ENCODE measurements around the gene FAM89B. TPM values are rescaled to one million over a fixed set of nuclear protein-coding genes. Genes with fewer than 3 reads are reported as not detected.

FAM89B gene
- total RNA-seq, 6 donors from 2014 or later = 27.9 to 65.8 (median 45.3) TPM

GRCh38 chr11:65554842-65555430 is 17.4 kb upstream of the FAM89B start:
- DNase-seq = no peak
- 73 to 84% methylated on average over 4 of the region's 4 CpGs for WGBS, 2 donors
- H3K27ac ChIP-seq = peak overlapping the region; percentile 7 to 97 (median 90)
- H3K36me3 ChIP-seq = peaks cover 0 to 14% (median 5%) of the 10 kb centered on the region in 4 donors
- H3K9me3 ChIP-seq = no peaks in the 10 kb centered on the region
- TF ChIP-seq POLR2A (IDR thresholded peaks at IDR 0.05) = no peak
- TF ChIP-seq, protein P1, sequence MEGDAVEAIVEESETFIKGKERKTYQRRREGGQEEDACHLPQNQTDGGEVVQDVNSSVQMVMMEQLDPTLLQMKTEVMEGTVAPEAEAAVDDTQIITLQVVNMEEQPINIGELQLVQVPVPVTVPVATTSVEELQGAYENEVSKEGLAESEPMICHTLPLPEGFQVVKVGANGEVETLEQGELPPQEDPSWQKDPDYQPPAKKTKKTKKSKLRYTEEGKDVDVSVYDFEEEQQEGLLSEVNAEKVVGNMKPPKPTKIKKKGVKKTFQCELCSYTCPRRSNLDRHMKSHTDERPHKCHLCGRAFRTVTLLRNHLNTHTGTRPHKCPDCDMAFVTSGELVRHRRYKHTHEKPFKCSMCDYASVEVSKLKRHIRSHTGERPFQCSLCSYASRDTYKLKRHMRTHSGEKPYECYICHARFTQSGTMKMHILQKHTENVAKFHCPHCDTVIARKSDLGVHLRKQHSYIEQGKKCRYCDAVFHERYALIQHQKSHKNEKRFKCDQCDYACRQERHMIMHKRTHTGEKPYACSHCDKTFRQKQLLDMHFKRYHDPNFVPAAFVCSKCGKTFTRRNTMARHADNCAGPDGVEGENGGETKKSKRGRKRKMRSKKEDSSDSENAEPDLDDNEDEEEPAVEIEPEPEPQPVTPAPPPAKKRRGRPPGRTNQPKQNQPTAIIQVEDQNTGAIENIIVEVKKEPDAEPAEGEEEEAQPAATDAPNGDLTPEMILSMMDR (IDR thresholded peaks at IDR 0.05) = no peak
- no peak for TF ChIP-seq EP300 (IDR thresholded peaks at IDR 0.05)
- TF ChIP-seq POLR2AphosphoS5 (IDR thresholded peaks at IDR 0.05) = no peak
- peaks cover 41 to 86% (median 52%) of the 10 kb centered on the region in 4 donors for H3K4me1 ChIP-seq
- ATAC-seq (ENCODE audit: low FRiP score in 2 of 2) = no peak
- H3K27me3 ChIP-seq = no peaks in the 10 kb centered on the region
- H3K4me3 ChIP-seq = no peak overlapping the region

GRCh38 chr11:65555693-65556231 is 16.6 kb upstream of the FAM89B start:
- Histone ChIP-seq H3K36me3 (peaks cover 0 to 14% (median 5%) of the 10 kb centered on the region in 4 donors), H3K4me3 (no peak overlapping the region), H3K27ac (peak overlapping the region; percentile 7 to 97 (median 90)), H3K9me3 (no peaks in the 10 kb centered on the region), H3K27me3 (no peaks in the 10 kb centered on the region), H3K4me1 (peaks cover 48 to 93% (median 58%) of the 10 kb centered on the region in 4 donors)
- TF ChIP-seq POLR2AphosphoS5 (IDR thresholded peaks at IDR 0.05) (no peak), EP300 (IDR thresholded peaks at IDR 0.05) (no peak), POLR2A (IDR thresholded peaks at IDR 0.05) (no peak)
- TF ChIP-seq, protein P1 (IDR thresholded peaks at IDR 0.05) = no peak
- DNase-seq (peak in 1 of 2 donors; percentile 48), ATAC-seq (ENCODE audit: low FRiP score in 2 of 2) (peak; percentile 1 to 11)
- WGBS, 2 donors = 17 to 59% methylated on average over 1 to 6 of the region's 6 CpGs

DNA sequence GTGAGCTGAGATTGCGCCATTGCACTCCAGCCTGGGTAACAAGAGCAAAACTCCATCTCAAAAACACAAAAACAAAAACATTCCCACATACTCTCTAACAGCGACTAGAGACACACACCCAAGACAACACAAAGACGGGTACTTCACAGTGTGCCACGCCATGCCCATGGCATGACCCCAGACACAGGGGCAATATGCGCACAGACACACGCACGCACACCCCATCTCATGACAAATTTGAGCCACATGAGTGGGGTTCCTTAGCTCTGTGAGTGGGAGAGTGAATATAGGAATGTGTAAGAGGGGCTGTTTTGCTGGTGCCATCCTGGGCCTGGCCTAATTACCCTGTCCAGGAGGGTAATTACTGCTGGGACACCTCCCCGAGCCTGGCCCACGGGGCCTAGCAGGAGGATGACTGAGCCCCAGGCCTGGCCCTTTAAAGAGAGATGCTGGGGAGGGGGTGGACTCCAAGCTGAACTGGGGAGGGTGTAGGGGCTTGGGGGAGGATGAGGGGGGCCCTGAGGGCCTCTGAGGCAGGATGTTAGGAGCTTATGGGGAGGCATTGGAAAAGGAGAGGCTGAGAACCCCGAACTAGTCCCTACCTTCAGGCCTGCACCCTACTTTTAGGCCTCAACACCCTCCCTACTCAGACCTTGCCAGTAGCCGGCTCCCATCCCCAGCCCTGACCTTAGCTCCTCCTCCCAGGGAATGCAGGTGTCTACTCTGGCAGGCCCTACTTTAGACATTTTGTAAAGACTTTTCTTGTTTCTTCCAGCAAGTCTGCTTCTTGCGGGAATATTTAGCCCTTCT is 15.7 kb upstream of the FAM89B start:
- WGBS, 2 donors = 79 to 80% methylated on average over 11 of the region's 12 CpGs
- Histone ChIP-seq H3K4me1 (peaks cover 45 to 89% (median 60%) of the 10 kb centered on the region in 4 donors), H3K9me3 (no peaks in the 10 kb centered on the region), H3K27me3 (no peaks in the 10 kb centered on the region), H3K36me3 (peaks cover 0 to 10% (median 3%) of the 10 kb centered on the region in 4 donors), H3K27ac (peak overlapping the region; percentile 88 to 97 (median 92)), H3K4me3 (peak overlapping the region in 3 of 4 donors; percentile 56 to 66 (median 65))
- TF ChIP-seq EP300 (IDR thresholded peaks at IDR 0.05) (no peak), POLR2AphosphoS5 (IDR thresholded peaks at IDR 0.05) (no peak), POLR2A (IDR thresholded peaks at IDR 0.05) (no peak)
- TF ChIP-seq, protein P1 (IDR thresholded peaks at IDR 0.05) = no peak
- DNase-seq (no peak), ATAC-seq (ENCODE audit: low FRiP score in 2 of 2) (no peak)

GRCh38 chr11:65557280-65558001 is 14.9 kb upstream of the FAM89B start:
- 6 to 7% methylated on average over 8 to 17 of the region's 47 CpGs for WGBS, 2 donors
- H3K36me3 ChIP-seq = peaks cover 0 to 9% (median 1%) of the 10 kb centered on the region in 4 donors
- H3K4me3 ChIP-seq = peak overlapping the region; percentile 56 to 70 (median 66)
- H3K27me3 ChIP-seq = no peaks in the 10 kb centered on the region
- TF ChIP-seq, protein P1 (IDR thresholded peaks at IDR 0.05) = no peak
- TF ChIP-seq POLR2AphosphoS5 (IDR thresholded peaks at IDR 0.05) (no peak), EP300 (IDR thresholded peaks at IDR 0.05) (no peak), POLR2A (IDR thresholded peaks at IDR 0.05) (no peak)
- peak overlapping the region; percentile 88 to 97 (median 92) for H3K27ac ChIP-seq
- no peaks in the 10 kb centered on the region for H3K9me3 ChIP-seq
- DNase-seq = peak in 1 of 2 donors; percentile 90
- no peak for ATAC-seq (ENCODE audit: low FRiP score in 2 of 2)
- peaks cover 42 to 81% (median 57%) of the 10 kb centered on the region in 4 donors for H3K4me1 ChIP-seq
